ENCODE results near the gene OSGEP.
A peak's percentile ranks its signal among the peaks of the same experiment; 100 is the strongest.
"Not testable (repeated sequence)": the region's sequence is repeated elsewhere in the genome, so short reads cannot be mapped to it uniquely, and the experiment has no call there.

Gene OSGEP

GRCh38 chr14:20469242-20469889 is 14.8 kb upstream of the OSGEP start, which contains the start of gene PNP:
Gene PNP, plus strand, starts transcription at chr14:20469406. Its CDS starts 119 bp downstream, at chr14:20469525.
- peak; percentile 87 for DNase-seq

GRCh38 chr14:20468764-20469241 is 14.2 kb upstream of the OSGEP start:
- DNase-seq = no peak

DNA sequence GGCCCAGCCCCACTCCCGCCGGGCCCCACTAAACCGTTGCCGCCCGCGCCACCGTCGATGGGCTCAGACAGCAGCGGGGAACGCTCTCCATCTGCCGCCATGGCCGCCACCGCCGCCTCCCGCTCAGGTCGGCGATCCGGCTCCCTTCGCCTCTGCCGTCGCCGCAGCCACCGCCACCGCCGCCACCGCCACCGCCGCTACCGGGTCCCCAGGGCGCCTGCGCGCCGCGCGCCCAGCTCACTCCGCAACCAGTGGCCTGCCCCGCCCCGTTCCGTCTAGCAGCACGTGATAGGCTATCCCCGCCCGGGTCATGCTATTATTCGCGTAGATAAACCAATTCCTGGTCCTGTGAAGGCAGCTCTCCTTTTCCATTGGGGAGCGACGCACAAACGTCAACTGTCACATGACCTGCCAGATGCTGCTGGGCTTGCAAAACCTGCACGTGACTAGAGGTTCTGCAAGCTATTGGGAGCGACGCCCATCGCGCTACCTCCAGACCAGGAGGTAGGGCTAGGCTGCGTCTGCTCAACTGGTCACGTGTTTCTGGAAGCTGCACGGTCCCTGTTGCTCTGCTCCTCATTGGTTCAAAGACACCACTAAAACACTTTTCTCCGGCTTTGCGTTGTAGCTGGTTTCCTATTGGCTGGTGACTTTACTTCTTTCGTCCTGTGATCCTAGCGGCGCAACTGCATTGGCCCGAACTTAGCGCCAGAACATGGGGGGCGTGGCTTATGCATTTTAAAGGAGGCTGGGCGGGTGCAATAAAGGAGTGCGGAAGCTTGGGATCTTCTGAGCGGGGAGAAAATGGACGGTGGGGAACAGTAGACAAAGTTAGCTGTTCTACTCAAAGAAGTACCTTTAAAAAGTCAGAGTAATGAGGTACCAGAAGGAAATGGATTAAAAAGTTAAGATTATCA is 6.9 kb upstream of the OSGEP start, which contains the start of gene PIP4P1:
PIP4P1 (minus strand) TSS at position 210 of the 917 bp plus-strand sequence; CDS start at position 101, 109 bp downstream.
- peak; percentile 99 for DNase-seq

- peak; percentile 48 for DNase-seq
Observed at GRCh38 chr14:20460458-20461224, 6.0 kb upstream of the OSGEP start.

DNA sequence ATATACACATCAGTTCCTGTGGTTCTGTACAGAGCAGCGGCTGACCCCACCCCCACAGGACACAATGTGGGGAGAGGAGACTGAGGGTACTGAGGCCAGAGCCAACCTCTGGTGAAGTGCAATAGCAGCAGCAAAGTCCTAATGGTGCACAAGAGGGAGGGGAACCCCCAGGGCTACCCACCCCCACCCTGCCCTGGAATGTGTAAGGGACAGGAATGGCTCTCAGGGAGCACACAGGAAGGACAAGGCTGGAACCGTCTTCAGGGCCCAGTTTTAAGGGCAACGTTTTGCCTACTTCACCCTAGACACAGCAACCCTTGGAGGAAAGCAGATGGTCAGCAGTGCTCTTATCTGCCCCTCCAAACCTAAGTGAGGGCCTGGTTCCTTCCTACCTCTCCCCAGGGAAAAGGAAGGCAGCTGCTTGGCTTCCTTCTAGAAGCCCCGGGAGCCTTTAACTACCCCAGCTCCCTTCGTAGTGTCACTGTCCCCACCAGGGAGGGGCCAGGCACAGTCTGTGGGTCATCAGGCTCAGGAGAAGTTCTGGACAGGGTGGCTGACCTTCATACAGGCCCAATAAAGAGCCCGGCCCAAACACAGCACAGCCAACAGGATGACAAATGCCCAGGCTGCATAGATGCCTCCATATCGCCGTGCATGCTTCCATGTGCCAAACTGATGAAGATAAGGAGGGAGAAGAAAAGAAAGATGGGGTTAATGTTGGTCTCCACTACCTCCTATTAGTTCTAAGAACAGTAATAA is 3.6 kb upstream of the OSGEP start:
- no peak for DNase-seq

DNA sequence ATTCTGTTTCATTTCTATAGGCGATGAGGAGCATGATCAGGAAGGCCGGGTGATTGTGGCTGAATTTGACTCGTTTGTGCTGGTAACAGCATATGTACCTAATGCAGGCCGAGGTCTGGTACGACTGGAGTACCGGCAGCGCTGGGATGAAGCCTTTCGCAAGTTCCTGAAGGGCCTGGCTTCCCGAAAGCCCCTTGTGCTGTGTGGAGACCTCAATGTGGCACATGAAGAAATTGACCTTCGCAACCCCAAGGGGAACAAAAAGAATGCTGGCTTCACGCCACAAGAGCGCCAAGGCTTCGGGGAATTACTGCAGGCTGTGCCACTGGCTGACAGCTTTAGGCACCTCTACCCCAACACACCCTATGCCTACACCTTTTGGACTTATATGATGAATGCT is 2.4 kb upstream of the OSGEP start:
- DNase-seq = no peak

- DNase-seq = no peak
Observed at GRCh38 chr14:20455355-20456300, 1.0 kb upstream of the OSGEP start.

DNA sequence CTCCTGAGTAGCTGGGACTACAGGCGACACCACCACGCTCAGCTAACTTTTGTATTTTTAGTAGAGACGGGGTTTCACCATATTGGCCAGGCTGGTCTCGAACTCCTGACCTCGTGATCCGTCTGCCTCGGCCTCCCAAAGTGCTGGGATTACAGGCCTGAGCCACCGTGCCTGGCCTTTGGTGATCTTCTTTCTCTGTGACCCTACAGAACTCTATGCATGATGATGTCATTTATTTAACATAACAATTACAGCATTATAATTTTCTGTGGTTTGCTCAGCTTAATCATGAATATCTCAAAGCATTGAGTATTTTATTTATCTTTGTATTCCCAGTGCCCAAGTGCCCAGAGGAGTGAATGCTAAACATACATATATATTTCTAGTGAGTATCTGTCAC is 1.8 kb downstream of the OSGEP start:
- not testable (repeated sequence) for DNase-seq

GRCh38 chr14:20446889-20447288 is 7.7 kb downstream of the OSGEP start:
- no peak for DNase-seq

DNA sequence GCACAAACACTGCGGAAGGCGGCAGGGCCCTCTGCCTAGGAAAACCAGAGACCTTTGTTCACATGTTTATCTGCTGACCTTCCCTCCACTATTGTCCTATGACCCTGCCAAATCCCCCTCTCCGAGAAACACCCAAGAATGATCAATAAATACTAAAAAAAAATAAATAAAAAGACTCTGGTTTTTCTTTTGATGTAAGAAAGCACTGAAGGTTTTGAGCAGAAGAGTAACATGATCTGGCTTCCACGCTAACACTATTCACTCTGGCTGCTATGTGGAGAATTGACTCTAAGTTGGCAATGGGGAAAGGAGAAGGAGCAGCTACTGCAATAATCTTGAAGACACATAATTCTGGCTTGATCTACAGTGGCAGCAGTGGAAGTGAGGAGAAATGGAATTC is 11.0 kb downstream of the OSGEP start:
- DNase-seq = not testable (repeated sequence)

GRCh38 chr14:20441461-20441860 is 13.2 kb downstream of the OSGEP start:
- DNase-seq = no peak

- DNase-seq = no peak
Observed at GRCh38 chr14:20440882-20441281, 13.7 kb downstream of the OSGEP start.

DNA sequence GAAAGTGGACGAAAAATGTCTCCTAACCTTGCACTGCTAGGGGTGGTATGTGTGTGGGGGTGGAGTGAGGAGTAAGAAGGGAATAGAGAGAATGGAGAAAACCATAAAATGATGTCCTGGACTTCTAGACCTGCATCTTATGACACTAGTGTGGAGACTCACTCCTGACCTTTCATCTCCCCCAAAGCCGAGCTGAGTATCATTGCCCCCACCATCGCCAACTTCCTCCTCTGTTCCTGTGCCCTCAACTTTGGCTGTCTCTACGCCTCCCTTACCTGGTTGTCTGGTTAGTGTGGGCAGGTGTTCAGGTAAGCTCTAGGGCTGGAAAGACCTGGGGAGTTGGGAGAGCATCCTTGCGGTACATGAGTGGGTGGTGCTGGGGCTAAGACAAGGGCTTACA is 14.1 kb downstream of the OSGEP start:
- DNase-seq = no peak

DNA sequence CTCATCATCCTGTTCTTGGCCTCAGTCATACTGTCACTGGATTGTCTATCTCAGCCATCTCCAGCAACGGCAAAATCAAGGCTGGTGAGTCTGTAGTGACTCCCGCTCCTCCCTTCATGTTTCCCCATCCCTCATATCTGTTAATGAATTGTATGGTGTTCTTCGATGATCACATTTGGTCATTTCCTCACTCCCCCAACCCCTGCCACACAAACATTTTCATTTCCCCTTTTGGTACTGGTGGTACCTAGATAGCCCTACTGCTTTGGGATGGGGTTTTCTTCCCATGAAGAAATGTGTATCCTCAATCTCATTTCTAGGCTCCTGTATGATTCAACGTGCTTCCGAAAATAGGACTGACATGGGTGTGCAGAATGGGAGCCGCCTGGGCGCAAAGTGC is 15.9 kb downstream of the OSGEP start:
- DNase-seq = no peak

DNA sequence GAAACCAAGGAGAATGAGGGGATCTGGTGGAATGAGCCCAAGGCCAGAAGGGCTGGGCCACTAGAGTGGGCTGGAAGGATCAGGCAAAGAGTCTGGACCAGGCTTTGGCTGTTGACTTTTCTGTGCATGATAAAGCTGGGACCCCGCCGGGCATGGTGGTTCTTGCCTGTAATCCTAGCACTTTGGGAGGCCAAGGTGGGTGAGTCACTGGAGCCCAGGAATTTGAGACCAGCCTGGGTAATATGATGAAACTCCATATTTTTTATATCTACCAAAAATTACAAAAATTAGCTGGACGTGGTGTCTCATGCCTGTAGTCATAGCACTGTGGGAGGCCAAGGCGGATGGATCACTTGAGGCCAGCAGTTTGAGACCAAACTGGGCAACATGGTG is 18.3 kb downstream of the OSGEP start:
- DNase-seq = no peak

GRCh38 chr14:20435582-20436362 is 18.8 kb downstream of the OSGEP start, which contains the start of gene KLHL33:
Gene KLHL33, minus strand, starts transcription at chr14:20436166. Its CDS starts 355 bp downstream, at chr14:20435811.
- DNase-seq = no peak

- no peak for DNase-seq
Observed at GRCh38 chr14:20434701-20435581, 19.7 kb downstream of the OSGEP start.

DNA sequence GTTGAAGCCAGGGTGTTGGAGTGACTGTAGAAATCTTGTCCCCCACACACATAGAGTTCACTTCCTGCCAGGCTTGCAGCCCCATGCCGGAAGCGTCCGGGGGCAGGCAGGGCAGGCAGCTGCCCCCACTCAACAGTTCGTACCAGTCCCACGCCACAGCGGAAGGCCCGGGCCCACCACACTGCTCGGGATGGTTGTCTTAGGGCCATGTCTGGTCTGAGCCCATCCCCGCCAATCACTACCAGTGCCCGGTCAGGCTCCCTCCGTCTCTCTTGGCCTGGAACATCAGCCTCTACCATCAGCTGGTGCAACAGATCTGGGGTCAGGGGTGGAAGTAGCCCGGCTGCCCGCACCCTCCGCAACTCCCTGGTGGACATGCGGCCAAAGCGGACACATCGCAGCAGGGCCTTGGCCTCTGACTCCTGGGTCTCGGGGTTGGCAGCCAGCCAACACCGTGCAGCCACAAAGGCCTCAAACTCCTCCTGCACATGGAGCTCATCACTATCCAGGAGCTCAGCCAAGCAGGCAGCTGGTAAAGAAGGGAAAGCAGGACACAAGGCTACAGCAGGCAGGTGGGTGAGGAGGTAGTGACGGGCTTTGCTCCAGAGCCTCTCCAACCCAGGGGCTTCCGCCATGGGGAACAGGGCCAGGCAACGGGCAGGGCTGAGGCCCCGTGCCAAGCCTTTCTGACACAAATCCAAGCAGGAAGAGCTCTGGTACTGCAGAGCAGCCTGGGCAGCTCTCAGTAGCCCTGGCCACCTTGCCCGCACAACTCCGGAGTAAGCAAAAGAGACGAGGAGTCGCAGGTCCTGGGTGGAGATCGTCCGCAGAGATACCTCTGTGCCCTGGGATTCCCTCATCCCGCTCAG is 24.6 kb downstream of the OSGEP start:
- DNase-seq = no peak
